Bronchial epithelial cell (primary cell): Measurements from ENCODE around the gene RAB40C. TPM values are rescaled to one million over a fixed set of nuclear protein-coding genes. Genes with fewer than 3 reads are reported as not detected.

Experiments
- DNase-seq: peaks from one replicate; pipeline ENCODE4 v3.0.0-alpha.2; 2010; ENCODE audit warnings: low read depth
- FAIRE-seq: peaks from 2 replicates; lab custom pipeline; 2011; peaks lifted over from hg19 to GRCh38; lab: Jason Lieb, UNC
- H3K27me3 ChIP-seq: 2 replicates; pipeline ENCODE4 v1.5.1; 2011; ENCODE audit warnings: low read length; ENCODE audit not compliant: control insufficient read depth, insufficient read depth
- H3K36me3 ChIP-seq: 2 replicates; pipeline ENCODE4 v1.5.1; 2011; ENCODE audit warnings: low read length; ENCODE audit not compliant: control insufficient read depth, insufficient read depth
- H3K4me3 ChIP-seq: 2 replicates; pipeline ENCODE4 v1.5.1; 2011; ENCODE audit warnings: mild to moderate bottlenecking, low read depth, low read length, control low read depth
- total RNA-seq: library from RNA; depleted of rRNA; stranded (reverse); fragments of >200 nt; gene quantifications from 2 replicates; pipeline ENCODE4 v1.2.1, GENCODE V29; 2014
- TF ChIP-seq, protein P1 (sequence below): IDR thresholded peaks from 2 replicates; pipeline ENCODE4 v1.5.1; 2011; ENCODE audit warnings: mild to moderate bottlenecking, moderate library complexity, low read length, control low read depth, inconsistent platforms; ENCODE audit not compliant: insufficient read depth, severe bottlenecking

RAB40C gene
- total RNA-seq, 1 donor from 2014 or later: 10.8 TPM

DNA sequence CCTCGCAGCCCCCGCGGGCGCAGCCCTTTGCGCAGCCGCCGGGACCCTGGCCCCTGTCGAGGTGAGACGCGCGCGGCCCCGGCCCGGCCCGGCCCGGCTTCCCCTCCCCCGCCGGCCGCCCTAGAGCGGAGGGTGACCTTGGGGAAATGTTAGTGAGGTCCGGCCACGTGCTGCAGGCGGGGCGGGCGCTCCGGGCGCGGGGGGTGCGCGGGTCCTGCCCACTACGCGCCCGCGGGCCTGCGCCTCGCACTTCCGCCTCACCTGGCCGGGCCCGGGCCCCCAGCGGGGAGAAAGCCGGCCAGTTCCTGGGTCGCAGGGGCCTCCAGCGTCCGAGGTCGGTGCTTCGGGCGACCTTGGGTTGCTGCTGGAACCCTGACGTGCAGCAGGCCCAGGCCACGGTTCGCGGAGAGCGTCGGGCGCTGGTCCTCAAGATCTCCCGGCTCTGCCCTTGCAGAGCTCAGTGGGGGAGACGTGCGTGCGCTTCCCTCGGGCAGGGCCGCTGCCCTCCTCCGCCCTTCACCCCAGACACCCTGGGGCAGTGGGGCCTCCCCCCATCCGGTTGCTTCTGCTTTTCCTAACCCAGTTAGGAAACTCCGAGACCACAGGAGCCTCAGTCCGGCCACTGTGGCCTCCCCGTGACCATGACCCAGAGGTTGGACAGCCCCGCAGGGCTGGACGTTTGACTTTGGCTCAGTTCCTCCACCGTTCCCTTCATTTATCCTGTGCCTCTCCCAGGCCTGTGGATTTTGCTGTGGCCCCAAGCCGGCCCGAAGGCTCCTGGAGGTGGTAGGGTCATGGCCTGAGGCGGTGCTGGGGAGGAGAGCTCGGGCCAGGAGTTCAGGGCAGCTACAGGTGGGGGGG lies 52.6 kb downstream of the RAB40C start:
- DNase-seq (no peak), FAIRE-seq (no peak)
- Histone ChIP-seq H3K27me3 (no peaks in the 10 kb centered on the region), H3K36me3 (peaks cover under 1% of the 10 kb centered on the region), H3K4me3 (peak overlapping the region; percentile 58)
- TF ChIP-seq, protein P1, sequence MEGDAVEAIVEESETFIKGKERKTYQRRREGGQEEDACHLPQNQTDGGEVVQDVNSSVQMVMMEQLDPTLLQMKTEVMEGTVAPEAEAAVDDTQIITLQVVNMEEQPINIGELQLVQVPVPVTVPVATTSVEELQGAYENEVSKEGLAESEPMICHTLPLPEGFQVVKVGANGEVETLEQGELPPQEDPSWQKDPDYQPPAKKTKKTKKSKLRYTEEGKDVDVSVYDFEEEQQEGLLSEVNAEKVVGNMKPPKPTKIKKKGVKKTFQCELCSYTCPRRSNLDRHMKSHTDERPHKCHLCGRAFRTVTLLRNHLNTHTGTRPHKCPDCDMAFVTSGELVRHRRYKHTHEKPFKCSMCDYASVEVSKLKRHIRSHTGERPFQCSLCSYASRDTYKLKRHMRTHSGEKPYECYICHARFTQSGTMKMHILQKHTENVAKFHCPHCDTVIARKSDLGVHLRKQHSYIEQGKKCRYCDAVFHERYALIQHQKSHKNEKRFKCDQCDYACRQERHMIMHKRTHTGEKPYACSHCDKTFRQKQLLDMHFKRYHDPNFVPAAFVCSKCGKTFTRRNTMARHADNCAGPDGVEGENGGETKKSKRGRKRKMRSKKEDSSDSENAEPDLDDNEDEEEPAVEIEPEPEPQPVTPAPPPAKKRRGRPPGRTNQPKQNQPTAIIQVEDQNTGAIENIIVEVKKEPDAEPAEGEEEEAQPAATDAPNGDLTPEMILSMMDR: no peak

DNA sequence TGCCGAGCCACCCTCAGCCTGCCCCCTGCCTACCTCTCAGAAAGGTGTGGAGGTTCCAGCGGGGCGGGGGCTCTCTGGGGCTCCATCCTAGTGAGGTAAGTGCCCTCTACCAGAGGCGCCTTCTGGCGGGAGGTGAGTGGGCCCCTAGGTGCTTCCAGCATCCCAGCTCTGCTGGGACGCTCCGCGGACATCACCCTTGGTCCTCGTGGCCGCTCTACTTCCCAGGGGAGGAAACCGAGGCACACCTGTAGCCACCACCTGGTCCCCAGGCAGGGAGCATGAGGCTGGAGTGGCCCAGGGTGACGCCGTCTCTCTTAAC lies 53.1 kb downstream of the RAB40C start:
- Histone ChIP-seq H3K4me3 (peak overlapping the region; percentile 58), H3K36me3 (peaks cover 2% of the 10 kb centered on the region), H3K27me3 (no peaks in the 10 kb centered on the region)
- DNase-seq (no peak), FAIRE-seq (no peak)
- TF ChIP-seq, protein P1: no peak

DNA sequence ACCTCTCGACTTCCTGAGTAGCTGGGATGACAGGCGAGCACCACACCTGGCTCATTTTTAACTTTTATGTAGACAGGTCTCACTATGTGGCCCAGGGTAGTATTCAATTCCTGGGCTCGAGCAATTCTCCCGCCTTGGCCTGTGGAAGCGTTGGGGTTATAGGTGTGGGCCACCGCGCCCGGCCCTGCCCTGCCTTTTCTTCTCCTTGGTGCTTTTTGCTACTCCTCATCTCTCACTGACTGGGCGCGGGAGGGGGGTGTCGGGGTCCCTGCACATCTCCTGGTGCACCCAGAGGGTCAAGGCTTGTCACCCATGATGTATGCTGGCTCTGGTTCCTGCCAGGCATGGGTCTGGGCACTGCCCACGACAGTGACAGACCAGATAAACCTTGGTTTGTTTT lies 54.7 kb downstream of the RAB40C start:
- FAIRE-seq (no peak), DNase-seq (no peak)
- Histone ChIP-seq H3K4me3 (no peak overlapping the region), H3K27me3 (no peaks in the 10 kb centered on the region), H3K36me3 (peaks cover 2% of the 10 kb centered on the region)
- TF ChIP-seq, protein P1: no peak

DNA sequence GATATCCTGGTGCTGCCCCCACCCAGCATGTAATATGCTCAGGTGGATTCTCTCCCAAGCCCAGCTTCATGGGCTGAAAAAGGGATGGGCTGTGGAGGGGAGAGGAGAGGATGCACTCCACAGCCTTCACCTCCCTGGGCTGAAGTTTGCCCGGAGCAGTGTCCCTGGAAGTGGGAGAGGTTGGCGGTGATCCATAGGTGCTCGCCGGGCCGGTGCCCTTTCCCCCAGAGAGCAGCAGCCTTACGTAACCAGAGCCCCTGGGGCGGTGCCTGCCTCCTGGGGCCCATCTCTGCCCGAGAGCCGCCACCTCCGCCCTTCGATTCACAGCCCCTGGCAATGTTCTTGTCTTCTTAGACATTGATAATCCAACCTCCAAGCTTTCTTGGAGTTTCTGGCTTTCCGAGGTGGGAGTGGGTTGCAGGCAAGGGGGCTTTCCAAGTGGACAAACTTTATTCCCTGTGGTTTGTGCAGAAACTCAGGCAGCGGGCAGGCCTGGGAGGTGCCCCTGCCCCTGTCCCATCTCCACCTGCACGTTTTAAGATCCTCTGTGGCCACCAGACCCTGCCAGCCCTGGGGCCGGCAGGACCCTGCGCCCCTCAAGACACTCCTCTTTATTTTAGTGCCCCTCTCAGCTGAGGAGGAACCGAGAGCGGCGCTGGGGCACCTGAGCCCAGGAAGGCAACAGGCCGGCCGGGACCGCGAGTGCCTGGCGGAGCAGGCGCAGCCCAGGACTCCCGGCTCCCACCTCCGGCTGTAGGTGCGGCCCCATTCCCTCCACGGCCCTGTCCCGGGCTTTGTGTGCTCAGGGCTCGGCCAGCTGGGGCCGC lies 56.2 kb downstream of the RAB40C start:
- Histone ChIP-seq H3K4me3 (no peak overlapping the region), H3K36me3 (peaks cover 2% of the 10 kb centered on the region), H3K27me3 (no peaks in the 10 kb centered on the region)
- TF ChIP-seq, protein P1: no peak
- DNase-seq (no peak), FAIRE-seq (no peak)

DNA sequence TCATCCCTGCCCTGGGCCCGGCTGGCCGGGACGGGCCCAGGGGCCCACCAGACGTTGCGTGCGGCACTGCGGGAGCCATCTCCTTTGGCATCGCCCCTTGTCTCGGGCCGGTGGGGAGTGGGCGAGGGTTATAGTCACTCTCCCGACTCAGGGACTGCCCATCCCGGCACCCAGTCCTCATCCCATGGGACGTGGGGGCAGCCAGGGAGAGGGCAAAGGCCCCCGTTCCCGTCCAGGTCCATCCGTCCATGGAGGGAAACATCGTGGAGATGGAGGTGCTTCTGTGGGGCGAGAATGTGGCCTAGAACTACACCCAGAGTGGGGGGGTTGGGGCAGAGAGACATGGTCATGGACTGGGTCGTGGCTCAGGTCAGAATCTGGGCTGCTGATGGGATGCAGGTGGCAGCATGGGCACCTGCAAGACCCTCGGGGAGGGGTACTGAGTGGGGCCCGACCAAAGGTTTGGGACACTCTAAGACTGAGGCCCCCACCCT lies 56.9 kb downstream of the RAB40C start:
- no peak for FAIRE-seq
- DNase-seq: no peak
- Histone ChIP-seq H3K36me3 (peaks cover 2% of the 10 kb centered on the region), H3K27me3 (no peaks in the 10 kb centered on the region), H3K4me3 (no peak overlapping the region)
- TF ChIP-seq, protein P1: no peak
